ENCODE results near the gene ARL15. TPM values are rescaled to one million over a fixed set of nuclear protein-coding genes. Genes with fewer than 3 reads are reported as not detected.
"Not testable (repeated sequence)": the region's sequence is repeated elsewhere in the genome, so short reads cannot be mapped to it uniquely, and the experiment has no call there.

The ARL15 gene
- total RNA-seq, 1 donor from 2014 or later, result 20.5 TPM

DNA sequence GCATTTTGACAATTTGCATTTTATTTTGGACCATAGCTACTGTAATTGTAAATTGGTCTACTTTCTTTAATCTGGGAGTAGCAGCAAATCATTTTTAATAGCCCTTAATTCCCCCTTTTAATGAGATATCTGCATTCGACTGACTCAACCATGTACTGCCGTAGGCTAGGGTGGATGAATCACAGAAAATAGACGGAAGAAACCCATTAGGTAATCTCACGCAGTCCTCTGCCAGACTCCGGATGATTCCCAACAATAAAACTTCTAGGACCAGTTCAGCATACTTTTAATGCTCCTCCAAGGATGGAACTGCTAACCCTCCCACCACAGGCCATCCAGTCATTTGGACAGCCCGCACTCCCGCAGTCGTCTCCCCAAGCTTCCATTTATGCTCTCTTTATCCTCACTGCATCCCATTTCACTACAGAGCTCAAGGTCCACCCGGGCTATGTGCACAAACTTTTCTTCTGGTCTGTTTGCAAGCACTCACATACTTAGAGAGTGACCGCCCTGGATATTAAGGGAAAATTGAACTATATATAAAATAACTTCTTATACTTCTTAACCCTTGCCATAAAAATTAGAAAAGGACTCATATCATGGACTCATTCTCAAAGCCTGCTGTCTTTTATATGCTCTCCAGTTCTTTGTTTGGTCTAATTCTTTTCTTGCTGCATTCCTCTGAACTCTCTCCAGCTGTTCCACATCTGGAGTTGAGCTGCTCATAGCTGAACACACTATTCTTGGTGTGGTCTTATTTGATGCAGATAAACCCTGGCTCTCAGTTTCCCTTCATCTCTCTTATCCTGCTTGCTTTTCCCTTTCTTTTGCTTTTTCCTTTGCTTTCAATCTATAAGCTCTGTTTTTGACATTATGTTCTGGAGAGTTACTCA, 326.6 kb downstream of the ARL15 start:
- DNase-seq (no peak), ATAC-seq (no peak)
- intact Hi-C loops (cut with micrococcal nuclease), result no loop called here

DNA sequence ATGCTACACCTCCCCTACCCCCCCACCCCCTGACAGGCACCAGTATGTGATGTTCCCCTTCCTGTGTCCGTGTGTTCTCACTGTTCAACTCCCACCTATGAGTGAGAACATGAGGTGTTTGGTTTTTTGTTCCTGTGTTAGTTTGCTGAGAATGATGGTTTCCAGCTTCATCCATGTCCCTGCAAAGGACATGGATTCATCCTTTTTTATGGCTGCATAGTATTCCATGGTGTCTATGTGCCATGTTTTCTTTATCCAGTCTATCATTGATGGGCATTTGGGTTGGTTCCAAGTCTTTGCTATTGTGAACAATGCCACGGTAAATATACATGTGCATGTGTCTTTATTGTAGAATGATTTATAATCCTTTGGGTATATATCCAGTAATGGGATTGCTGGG, 328.1 kb downstream of the ARL15 start:
- intact Hi-C loops (cut with micrococcal nuclease); DNase-seq; ATAC-seq: not testable (repeated sequence)

- ATAC-seq (no peak), DNase-seq (no peak)
- intact Hi-C loops (cut with micrococcal nuclease), result no loop called here
Measured at GRCh38 chr5:53980061-53980460, 330.3 kb downstream of the ARL15 start.

DNA sequence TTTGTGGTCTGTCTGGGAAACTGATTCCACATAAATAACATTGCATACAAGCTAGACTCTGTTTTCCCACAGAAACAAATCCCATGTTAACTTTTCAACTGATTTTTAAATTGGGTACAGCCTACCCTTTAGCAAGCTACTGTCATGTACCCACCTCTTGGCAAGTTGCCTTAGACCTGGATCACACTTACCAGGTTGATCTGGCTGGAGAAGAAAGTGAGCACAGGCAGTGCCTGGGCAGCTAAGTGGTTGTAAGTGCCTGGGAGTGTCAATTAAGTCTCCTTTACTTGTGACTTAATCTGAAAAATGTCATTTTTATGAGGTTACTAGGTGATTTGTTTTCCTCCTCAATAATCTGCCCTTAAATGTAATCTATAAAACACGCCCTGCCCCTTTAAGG, 336.4 kb downstream of the ARL15 start:
- ATAC-seq (no peak), DNase-seq (no peak)

GRCh38 chr5:53972314-53972713, 338.1 kb downstream of the ARL15 start:
- intact Hi-C loops (cut with micrococcal nuclease), result no loop called here
- ATAC-seq (no peak), DNase-seq (no peak)

More for the DNA sequence above, 336.4 kb downstream of the ARL15 start:
- intact Hi-C loops (cut with micrococcal nuclease), result no loop called here

DNA sequence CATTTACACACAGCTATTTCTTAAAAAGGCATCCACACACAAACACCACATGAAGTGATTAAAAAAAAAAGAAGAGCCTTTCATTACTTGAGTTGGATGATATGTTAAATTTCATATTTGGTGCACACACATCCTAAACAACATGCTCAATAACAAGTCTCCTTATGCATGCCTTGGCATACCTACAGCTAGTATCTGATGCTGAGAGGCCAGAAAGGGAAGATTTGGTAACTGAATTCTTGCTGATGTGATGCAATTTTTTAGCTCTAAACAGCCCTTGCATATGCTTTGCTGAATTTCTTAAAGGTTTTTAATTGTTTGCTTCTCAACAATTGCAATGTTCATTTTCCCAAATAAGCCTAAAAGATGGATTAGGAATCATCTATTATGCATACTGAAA, 338.8 kb downstream of the ARL15 start:
- ATAC-seq (peak; percentile 53), DNase-seq (no peak)
- intact Hi-C loops (cut with micrococcal nuclease), result no loop called here

- intact Hi-C loops (cut with micrococcal nuclease), result no loop called here
- DNase-seq, result no peak
- peak; percentile 92 for ATAC-seq
Measured at GRCh38 chr5:53971131-53971530, 339.2 kb downstream of the ARL15 start.

GRCh38 chr5:53970475-53970874, 339.9 kb downstream of the ARL15 start:
- no peak for ATAC-seq
- intact Hi-C loops (cut with micrococcal nuclease), result no loop called here
- no peak for DNase-seq

- intact Hi-C loops (cut with micrococcal nuclease), result no loop called here
- ATAC-seq (no peak), DNase-seq (no peak)
Measured at GRCh38 chr5:53969176-53969730, 341.1 kb downstream of the ARL15 start.

- peak; percentile 61 for ATAC-seq
Measured at GRCh38 chr5:53965459-53965858, 344.9 kb downstream of the ARL15 start.

DNA sequence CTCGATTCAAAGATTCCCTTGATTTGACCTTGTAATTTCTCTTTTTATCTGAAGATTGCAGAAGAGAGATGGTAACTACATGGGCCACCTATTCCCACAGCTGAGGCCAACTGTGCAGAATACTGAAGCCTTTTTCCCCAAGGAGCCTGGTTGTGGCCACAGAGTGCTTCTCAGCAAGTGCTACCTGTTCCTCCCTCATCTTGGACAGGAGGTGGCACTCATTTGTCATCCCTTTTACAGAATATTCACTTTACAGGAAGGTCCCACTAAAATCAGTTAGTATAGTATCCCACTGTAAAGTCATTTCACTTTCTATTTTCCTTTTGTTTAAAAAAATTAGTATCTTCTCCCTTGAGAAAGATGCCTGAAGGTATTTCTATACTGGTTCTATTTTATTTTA, 346.4 kb downstream of the ARL15 start:
- ATAC-seq, result no peak

More at GRCh38 chr5:53965459-53965858, 344.9 kb downstream of the ARL15 start:
- intact Hi-C loops (cut with micrococcal nuclease), result no loop called here
- no peak for DNase-seq

DNA sequence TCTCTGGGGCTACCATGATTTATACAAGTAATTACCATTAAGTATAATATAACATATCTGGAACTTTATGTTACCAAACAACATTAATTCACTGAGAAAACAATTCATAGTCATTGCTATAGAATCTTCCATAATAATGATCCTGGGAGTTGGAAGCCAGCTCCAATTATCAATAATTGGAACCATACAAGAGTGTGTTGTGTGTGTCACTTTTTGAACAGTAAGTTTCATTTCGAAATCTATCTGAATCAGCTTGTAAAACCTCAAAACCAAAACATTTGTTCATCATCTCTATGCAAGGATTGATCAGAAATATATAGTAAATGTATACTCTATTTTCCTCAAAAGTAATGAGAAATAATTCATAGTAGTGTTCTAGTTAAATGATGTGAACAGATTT, 348.1 kb downstream of the ARL15 start:
- no peak for ATAC-seq
- intact Hi-C loops (cut with micrococcal nuclease), result no loop called here
- no peak for DNase-seq

More for the DNA sequence above, 346.4 kb downstream of the ARL15 start:
- DNase-seq, result no peak
- intact Hi-C loops (cut with micrococcal nuclease), result no loop called here

DNA sequence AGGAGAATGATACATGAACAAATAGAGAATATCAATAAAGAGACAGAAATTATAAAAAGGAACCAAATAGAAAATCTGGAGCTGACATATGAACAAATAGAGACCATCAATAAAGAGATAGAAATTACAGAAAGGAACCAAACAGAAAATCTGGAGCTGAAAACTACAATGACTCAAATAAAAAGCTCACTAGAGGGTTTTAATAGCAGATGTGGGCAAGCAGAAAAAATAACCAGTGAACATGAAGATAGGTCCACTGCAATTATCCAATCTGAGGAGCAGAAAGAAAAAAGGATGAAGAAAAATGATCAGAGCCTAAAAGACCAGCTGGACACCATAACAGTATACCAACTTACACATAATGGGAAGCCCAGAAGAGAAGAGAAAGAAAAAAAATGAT, 353.7 kb downstream of the ARL15 start:
- ATAC-seq, result no peak
- intact Hi-C loops (cut with micrococcal nuclease), result no loop called here
- no peak for DNase-seq

GRCh38 chr5:53956196-53956595, 354.2 kb downstream of the ARL15 start:
- intact Hi-C loops (cut with micrococcal nuclease), result no loop called here
- DNase-seq (no peak), ATAC-seq (no peak)

- ATAC-seq, result peak; percentile 23
- intact Hi-C loops (cut with micrococcal nuclease), result no loop called here
Measured at GRCh38 chr5:53950621-53951020, 359.8 kb downstream of the ARL15 start.

GRCh38 chr5:53948598-53948997, 361.8 kb downstream of the ARL15 start:
- ATAC-seq, result no peak
- intact Hi-C loops (cut with micrococcal nuclease), result no loop called here
- no peak for DNase-seq

More at GRCh38 chr5:53950621-53951020, 359.8 kb downstream of the ARL15 start:
- no peak for DNase-seq

DNA sequence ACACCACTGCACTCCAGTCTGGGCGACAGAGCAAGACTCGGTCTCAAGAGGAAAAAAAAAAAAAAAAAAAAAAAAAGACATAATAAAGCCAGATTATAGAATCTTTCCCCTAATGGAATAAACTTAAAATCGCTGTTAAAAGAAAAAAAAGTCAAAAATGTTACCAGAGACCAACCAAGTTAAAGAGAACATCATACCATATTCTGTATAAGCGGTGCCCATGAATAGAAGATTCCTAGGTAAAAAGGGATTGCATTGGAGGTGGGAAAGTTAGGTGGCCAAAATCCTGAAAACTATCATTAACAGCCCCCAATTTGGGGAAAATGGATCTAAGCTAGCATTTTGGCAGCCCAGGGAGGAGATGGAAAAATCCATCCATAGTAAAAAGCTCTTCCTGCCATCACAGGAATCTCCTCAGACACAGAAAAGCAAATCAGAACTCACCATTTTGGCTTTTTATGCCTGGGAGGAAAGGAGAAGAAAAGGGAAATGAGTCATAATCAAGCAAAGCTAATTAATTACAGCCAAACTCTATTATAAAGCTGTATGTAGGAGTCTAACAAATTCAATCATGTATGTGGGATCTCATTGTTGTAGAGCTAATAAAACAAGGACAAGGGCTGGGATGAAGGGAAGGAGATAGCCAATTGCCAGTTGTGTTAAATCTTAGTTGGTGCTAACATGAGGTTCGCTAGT, 363.8 kb downstream of the ARL15 start:
- DNase-seq (no peak), ATAC-seq (no peak)

DNA sequence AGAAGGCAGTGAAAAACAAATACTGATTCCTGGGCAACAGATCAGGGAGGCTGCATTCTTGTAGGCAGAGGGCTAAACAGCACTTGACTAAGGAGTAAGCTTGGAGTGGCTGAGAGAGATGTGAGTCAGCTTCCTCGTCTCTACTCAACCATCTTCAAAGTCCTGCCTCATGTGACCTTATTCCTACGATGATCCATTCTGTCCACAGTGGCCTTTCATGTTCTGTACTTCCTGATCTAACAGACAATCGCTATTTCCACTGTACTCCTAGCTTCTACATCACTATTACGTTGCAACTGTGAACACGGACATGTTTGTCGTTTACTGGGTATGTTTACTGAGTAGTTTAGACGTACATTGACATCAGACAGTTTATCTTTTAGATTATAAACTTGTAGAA, 365.4 kb downstream of the ARL15 start:
- intact Hi-C loops (cut with micrococcal nuclease), result no loop called here
- no peak for DNase-seq
- no peak for ATAC-seq

More for the DNA sequence above, 363.8 kb downstream of the ARL15 start:
- intact Hi-C loops (cut with micrococcal nuclease), result no loop called here

DNA sequence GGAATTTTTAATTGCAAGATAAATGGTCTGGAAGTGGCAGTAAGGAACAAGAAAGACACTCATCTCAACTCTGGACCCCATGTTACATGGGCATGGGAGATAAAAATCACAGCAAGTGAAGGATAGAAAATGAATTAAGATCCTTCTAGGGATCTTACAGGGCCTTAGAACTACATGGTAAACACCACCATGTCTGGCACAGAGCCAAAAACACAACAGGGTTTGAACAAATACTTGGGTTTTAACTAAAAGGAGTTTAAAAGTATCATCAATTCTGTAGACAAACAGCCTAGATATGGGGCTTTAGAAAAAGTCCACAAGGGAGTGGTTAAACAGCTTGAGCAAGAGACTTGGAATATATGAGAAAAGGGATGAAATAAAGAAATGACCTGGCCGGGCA, 366.4 kb downstream of the ARL15 start:
- ATAC-seq, result no peak
- intact Hi-C loops (cut with micrococcal nuclease), result no loop called here
- no peak for DNase-seq

DNA sequence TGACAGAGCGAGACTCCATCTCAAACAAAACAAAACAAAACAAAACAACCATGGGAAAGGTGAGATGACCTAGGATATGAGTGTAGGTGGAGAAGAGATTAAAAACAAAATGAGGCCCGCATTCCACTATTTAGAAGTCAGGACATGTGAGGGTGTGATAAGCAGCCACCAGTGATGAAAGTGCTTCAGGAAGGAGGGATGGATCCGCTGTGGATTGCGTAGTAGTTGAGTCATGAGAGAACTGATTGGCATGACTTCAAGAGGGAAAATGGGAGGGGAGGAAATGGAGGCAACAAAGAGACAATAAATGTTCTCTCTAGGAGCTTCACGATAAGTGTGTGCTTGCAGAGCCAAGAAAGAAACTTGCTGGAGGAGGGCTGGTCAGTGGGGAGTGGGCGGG, 367.6 kb downstream of the ARL15 start:
- no peak for DNase-seq
- intact Hi-C loops (cut with micrococcal nuclease), result no loop called here
- ATAC-seq, result peak; percentile 83
